Glutamatergic neuron (in vitro differentiated cells): ENCODE results near the gene ADGRB3. TPM values are rescaled to one million over a fixed set of nuclear protein-coding genes. Genes with fewer than 3 reads are reported as not detected.

Experiments used
- DNase-seq: peaks from one replicate; pipeline ENCODE4 v3.0.0; 2022
- H3K27ac Mint-ChIP-seq: one replicate; pipeline ENCODE4 v1.8.0; 2020; ENCODE audit warnings: mild to moderate bottlenecking, mixed read lengths, inconsistent platforms; ENCODE audit not compliant: unreplicated experiment
- H3K27me3 Mint-ChIP-seq: one replicate; pipeline ENCODE4 v1.8.0; 2020; ENCODE audit warnings: mild to moderate bottlenecking, moderate library complexity, mixed read lengths, inconsistent platforms; ENCODE audit not compliant: unreplicated experiment
- H3K36me3 Mint-ChIP-seq: one replicate; pipeline ENCODE4 v1.8.0; 2020; ENCODE audit warnings: mild to moderate bottlenecking, mixed read lengths, inconsistent platforms; ENCODE audit not compliant: unreplicated experiment
- H3K4me1 Mint-ChIP-seq: one replicate; pipeline ENCODE4 v1.8.0; 2020; ENCODE audit warnings: mild to moderate bottlenecking, low read depth, mixed read lengths, inconsistent platforms; ENCODE audit not compliant: unreplicated experiment
- H3K4me3 Mint-ChIP-seq: one replicate; pipeline ENCODE4 v1.8.0; 2020; ENCODE audit warnings: mild to moderate bottlenecking, mixed read lengths, inconsistent platforms; ENCODE audit not compliant: unreplicated experiment
- H3K9me3 Mint-ChIP-seq: one replicate; pipeline ENCODE4 v1.8.0; 2020; ENCODE audit warnings: mild to moderate bottlenecking, moderate library complexity, mixed read lengths, inconsistent platforms; ENCODE audit not compliant: unreplicated experiment
- CTCF ChIP-seq: fragments of 200-600 bp; sonication (generic); IDR thresholded peaks from one replicate; pipeline ENCODE4 v1.5.0; 2021; ENCODE audit not compliant: partially characterized antibody, unreplicated experiment
- total RNA-seq: library from RNA; stranded (reverse); fragmentation: NEBNext Ultra II Directional; extraction: Animal tissue kit (Norgen Biotek cat#: 25700); gene quantifications from one replicate; pipeline ENCODE4 v1.2.1, GENCODE V29; 2021; ENCODE audit not compliant: unreplicated experiment

Gene ADGRB3
- total RNA-seq, 1 donor from 2014 or later: 7.3 TPM

GRCh38 chr6:69096681-69097080 is 461.6 kb downstream of the ADGRB3 start:
- no peak for TF ChIP-seq CTCF
- H3K9me3 Mint-ChIP-seq: peaks cover 2% of the 10 kb centered on the region
- no peak overlapping the region for H3K4me3 Mint-ChIP-seq
- H3K4me1 Mint-ChIP-seq: no peaks in the 10 kb centered on the region
- no peaks in the 10 kb centered on the region for H3K36me3 Mint-ChIP-seq
- no peak overlapping the region for H3K27ac Mint-ChIP-seq
- DNase-seq: no peak
- H3K27me3 Mint-ChIP-seq: no peaks in the 10 kb centered on the region

GRCh38 chr6:69097948-69098347 is 462.9 kb downstream of the ADGRB3 start:
- H3K4me1 Mint-ChIP-seq: no peaks in the 10 kb centered on the region
- peaks cover 2% of the 10 kb centered on the region for H3K9me3 Mint-ChIP-seq
- H3K36me3 Mint-ChIP-seq: no peaks in the 10 kb centered on the region
- H3K27me3 Mint-ChIP-seq: no peaks in the 10 kb centered on the region
- no peak overlapping the region for H3K4me3 Mint-ChIP-seq
- no peak for DNase-seq
- no peak overlapping the region for H3K27ac Mint-ChIP-seq
- no peak for TF ChIP-seq CTCF

- Mint-ChIP-seq H3K27ac (no peak overlapping the region), H3K36me3 (no peaks in the 10 kb centered on the region), H3K27me3 (no peaks in the 10 kb centered on the region), H3K4me3 (no peak overlapping the region), H3K4me1 (no peaks in the 10 kb centered on the region), H3K9me3 (peaks cover 2% of the 10 kb centered on the region)
- TF ChIP-seq CTCF: no peak
- no peak for DNase-seq
These were observed 463.8 kb downstream of the ADGRB3 start for GRCh38 chr6:69098910-69099309.

GRCh38 chr6:69100772-69101171 is 465.7 kb downstream of the ADGRB3 start:
- Mint-ChIP-seq H3K27ac (no peak overlapping the region), H3K4me1 (no peaks in the 10 kb centered on the region), H3K4me3 (no peak overlapping the region), H3K27me3 (no peaks in the 10 kb centered on the region), H3K9me3 (peaks cover 2% of the 10 kb centered on the region), H3K36me3 (no peaks in the 10 kb centered on the region)
- no peak for TF ChIP-seq CTCF
- no peak for DNase-seq

- TF ChIP-seq CTCF: no peak
- Mint-ChIP-seq H3K4me1 (peaks cover 2% of the 10 kb centered on the region), H3K27ac (no peak overlapping the region), H3K36me3 (no peaks in the 10 kb centered on the region), H3K27me3 (no peaks in the 10 kb centered on the region), H3K9me3 (peaks cover 2% of the 10 kb centered on the region), H3K4me3 (no peak overlapping the region)
- DNase-seq: no peak
These were observed 467.3 kb downstream of the ADGRB3 start for GRCh38 chr6:69102416-69102815.
